OCI-M1 (cell line): ENCODE data around the gene MMP15.

Source experiments
- DNase-seq: peaks from one replicate; lab custom pipeline; 2025; lab: John Stamatoyannopoulos, UW

Gene MMP15

DNA sequence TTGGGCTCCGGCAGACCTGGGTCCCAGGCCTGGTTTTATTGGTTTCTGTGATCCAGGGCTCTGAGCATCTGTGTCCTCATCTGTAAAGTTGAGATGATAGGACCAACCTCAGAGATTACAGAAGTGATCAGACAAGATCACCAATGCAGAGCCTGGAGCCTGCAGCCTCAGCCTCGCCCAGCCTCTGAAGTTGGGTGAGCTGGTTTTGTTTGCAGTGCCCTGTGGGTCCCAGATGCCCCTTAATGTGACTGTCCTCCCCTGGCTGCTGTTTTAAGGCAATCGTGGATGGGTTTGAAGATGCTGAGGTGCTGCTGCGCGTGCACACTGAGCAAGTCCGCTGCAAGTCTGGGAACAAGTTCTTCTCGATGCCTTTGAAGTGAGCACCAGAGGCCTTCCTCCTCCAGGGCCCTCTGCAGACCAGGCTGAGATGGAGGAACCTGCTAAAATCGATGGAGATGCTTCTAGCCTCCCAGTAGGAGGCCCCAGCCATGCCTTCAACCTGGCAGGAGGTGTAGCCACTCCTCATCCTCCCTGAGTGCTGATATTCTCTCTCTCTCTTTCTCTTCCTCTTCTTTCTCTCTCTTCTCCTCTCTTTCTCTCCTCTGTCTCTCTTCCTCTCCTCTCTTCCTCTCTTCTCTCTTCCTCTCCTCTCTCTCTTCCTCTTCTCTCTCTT lies 5.6 kb upstream of the MMP15 start:
- no peak for DNase-seq

DNA sequence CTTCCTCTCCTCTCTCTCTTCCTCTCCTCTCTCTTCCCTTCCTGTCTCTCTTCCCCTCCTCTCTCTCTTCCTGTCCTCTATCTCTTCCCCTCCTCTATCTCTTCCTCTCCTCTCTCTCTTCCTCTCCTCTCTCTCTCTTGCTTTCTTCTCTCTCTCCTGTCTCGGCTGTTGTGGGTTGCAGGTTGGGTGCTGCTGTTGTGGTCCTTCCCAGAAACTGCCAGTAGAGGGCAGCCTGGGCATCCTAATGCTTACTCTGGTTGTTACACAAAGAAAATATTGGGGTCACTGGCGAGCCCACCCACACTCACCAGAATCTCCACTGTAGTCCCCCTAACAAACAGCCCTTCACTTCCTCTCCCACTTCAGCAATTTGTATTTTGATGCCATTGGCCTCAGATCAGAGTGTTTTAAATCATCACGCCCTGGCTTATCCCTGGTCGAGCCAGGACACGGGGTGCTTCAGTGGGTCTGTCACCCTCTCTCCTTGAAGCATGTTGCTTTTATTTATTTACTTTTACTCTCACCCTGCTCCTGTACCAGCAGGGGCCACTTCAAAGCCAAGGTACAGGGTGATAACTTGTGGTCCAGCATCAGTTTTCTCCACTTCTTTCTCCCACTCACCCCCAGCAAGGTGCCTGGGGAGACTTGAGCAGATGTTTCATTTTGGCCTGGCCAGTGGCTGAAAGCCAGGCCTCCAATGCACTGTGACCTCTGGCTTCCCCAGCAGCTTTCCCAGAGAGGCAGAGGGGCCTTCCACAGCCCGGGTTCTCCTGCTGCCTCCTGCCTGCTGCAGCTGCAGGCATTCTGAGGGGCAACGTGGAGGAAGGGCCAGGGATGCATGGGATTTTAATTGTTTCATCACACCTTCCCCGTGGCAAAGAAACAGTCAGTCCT lies 4.7 kb upstream of the MMP15 start:
- DNase-seq: peak; percentile 49

DNA sequence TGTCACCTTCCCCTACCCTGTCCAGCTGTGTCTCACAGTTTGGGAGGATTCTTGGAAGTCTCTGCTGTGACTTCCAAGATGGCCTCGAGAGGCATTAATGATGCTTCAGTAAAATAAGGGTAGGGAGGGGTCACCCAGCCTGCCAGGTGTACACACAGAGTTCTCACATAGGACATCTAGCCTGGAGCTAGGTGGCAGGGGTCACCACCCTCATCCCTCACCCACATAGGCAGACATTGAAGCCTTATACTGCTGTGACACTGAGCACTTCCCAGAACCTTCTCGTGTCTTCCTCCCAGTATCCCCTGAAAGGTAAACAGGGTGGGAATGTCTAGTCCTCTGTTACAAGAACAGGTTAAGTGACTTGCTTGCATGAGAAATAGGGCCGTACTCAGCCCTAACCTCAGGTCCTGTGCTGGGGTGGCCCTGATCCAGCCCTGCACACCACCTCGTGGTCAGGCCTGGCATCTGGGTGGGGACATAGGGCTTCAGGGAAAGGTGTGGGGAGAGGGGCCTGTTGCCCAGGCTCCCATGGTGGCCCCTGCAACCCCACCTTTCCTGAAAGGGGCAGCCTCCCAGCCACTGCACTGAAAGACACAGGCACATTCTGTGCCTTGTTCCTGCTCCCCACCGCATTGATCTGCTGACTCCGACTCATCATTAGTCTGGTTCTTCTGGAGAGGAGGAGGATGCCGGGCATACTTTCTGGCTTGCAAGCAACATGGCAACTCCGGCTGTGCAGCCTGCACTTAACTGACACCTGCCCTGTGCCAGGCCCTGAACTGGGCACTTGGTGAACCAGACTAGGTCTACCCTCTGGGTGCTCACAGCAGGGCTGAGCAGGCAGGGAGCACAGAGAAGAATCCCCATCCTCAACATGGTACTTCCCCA lies 3.6 kb upstream of the MMP15 start:
- DNase-seq: no peak

DNA sequence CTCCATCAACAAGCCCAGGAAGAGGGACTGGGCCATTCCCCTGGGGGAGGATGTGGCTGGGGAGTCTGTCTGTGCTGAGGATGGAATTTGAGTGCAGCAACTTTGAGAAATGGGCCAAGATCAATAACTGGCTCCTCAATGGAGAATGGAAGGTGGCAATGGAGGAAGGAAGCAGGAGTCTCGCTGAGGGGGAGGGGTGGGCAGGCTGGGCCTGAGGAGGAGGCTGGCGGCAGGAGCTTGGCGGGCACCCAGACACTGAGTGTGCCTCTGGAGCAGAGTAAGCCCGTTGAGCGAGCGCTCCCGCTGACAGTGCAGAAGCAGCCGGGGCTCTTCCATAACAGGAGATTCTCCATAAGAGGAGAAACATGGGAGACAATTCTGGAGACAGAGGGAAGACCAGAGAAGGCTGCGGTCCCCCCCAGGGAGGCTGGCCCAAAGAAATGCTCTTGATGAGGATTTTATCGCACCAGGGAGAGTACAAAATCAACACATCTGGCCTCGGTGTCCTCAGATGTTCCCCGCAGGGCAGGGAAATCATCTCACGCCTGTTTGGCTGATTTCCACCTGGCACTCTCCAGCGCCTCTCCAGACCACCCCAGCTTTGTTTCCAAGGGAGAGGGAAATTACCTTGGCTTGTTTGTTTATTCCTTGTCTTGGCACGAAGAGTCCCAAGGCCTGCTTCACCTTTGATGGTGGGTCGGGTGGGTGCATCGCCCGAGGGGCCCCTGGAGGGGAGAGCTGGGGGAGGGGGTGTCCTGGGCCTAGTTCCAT lies 2.8 kb upstream of the MMP15 start:
- no peak for DNase-seq

DNA sequence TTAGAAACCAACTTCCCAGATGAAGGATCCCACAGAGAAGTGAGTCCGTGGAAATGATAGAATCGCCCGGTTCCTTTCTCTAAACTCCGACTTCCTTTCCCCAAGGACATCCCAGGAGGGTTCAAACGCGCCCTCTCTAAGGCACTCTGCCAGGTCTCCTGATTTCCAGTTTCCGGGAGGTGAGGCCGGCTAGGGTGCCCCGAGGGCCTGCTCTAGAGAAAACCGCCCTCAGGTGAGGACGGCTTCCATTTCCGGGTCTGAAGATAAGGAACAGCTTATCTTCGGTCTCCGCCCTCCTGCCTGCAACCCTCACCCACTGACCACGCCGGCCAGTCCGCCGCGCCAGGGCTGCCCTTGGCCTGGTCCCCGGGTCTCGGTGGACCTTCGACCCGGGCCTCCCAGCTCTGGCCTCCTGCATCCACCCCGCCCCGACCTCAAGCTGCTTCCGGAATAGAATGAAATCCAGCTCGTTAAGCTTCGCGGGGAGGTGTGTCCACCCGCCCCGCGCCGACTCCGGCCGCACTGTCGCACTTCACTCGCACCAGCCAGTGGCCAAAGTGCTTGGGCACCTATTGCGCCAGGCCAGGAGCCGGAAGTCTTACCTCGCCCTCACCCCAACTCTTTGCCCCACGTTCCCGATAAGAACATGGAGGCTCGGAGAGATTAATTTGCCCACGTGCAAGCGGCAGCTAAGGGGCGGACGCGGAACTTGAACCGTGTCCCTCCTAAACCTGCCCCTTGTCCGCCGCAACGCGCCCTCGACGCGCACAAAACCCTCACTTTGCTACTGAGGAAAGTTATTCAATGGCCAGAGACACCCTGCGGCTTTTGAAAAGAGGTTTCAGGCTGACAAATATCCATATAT lies 836 bp upstream of the MMP15 start:
- no peak for DNase-seq

DNA sequence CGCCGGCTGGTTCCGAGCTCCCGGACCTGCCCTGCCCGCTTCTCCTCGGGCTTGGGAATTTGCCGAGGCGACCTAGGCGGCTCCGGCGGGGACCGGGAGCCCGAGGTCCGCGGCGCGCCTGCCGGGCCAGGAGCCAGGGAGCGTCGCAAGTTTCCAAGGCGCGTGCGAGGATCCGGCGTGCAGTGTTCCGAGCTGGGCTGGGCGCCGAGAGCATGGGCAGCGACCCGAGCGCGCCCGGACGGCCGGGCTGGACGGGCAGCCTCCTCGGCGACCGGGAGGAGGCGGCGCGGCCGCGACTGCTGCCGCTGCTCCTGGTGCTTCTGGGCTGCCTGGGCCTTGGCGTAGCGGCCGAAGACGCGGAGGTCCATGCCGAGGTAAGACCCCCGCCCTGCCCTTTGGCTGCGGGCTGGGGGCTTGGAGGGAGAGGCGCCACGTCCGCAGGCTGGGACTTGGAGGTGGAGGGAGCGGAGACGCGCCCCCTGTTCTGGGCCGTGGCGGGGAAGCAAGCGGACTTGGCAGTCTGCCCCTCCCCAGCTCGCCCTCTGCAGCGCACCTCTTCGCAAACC lies 668 bp downstream of the MMP15 start:
- peak; percentile 46 for DNase-seq

DNA sequence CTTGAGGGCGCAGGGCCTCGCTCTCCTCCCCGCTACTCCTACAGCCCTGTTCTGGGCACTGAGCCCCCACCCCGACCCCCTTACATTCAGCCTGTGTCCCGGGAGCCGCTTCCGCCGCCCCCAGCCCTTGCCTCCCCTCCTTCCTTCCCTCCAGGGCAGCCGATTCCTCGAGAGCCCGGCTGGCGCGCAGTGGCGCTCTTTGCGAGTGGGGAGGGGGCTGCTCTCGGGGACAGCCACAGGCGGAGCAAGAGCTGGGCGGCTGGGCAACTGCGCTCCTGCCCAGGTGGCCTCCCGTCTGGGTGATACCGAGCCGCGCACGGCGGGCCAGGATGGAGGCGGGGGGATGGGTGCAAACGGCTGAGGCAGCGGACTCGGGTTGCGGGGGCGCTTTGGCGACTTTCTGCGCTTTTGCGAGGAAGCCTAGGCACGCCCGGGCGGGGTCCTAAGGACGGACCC lies 1.2 kb downstream of the MMP15 start:
- no peak for DNase-seq

DNA sequence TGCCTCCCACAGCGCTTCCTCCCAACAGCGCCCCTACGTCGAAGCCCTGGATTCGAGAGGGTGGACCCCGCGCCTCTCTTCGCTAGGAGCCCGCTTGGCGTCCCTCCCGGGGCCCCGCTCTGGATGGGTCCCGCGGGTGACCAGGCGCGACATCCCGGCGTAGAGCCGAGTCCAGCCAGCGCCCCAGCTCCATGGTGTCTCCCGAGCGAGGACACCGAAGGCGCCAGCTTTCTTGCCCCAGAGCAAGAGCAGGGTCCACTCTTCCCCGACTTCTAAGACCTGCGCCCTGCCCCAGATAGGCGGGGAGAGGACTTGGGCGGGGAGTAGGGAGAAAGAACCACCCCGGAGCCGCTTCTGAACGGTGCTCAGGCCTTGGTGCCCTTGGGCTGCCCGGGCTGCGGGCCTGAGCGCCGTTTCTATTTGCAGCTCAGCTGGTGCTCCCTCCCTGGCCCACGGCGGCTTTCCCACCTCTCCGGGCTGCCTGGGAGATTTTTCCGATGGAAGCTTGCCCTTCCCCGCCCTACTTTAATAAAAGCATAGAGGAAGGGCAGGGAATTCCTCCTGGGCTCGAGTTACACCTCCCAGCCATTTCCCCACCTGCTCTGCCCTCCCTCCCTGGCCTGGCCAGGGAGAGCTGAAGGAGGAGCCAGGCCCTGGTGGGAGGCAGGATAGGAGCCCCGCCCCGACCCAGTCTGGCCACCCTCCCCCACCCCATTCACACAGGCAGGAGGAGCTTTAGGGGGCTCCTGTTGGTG lies 1.8 kb downstream of the MMP15 start:
- no peak for DNase-seq

DNA sequence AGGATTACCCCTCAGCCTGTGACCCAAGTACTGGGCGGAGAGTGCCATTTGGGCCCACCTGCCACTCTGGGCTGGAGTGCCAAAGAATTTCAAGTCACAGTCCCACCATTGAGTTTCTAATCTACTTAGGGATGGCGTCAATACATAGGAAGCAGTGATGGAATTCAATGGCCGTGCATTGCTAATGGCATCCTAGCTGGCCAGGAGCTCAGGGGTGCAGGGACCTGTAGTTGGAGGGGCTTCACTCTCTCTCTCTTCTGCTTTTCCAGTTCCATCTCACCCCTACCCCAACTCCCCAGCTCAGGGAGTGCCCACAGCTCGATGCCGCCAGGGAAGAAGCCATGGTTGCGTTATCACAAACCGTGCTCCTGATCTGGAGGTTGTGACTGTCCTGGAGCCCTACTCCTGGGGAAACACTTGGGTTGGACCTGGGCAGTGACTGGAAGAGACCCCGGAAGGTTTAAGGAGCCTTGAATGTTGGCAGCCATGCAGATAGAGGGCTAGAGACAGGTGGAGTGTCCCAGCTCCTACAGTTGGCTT lies 2.4 kb downstream of the MMP15 start:
- no peak for DNase-seq

DNA sequence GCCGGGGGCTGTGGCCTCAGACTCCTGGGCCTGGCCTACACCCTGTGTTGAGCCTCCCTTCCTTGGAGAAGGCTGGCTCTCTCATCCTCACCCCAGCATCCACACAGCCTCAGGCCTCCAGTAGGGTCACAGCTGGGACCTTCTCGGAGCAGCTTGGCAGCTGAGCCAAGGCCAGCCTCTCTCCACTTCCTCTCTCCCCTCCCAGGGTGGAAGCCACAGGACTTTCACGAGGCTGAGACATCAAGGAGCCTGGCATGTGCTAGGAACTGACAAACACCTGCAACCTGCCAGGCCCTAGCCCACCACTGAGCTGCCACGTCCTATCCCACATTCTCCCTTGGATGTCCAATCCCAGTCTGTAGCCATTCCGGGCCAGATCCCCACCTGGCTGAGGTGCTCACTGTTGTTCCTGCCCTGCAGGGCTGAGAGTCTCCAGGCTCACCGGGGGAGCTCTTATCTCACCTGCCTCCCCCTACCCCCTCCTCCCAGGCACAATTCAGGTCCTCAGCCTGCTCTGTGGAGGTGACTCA lies 3.1 kb downstream of the MMP15 start:
- no peak for DNase-seq

DNA sequence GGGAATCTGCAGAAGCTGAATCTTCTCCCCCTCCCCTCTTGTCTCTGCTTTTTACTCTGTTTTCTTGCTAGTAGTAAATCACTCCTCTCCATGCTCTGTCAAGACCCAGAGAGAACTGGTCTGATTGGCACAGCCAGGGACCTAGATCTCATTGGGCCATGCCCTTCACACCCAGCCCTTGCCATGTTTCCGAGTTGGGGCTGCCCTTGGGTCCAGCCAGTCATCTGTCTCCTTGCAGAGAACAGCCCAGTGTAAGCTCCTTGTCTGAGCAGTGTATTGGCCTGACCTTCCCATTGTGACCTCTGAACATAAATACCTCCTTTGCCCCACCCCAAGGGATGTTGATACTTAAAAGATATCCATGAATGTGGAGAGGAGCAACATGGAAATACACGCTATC lies 3.9 kb downstream of the MMP15 start:
- no peak for DNase-seq

DNA sequence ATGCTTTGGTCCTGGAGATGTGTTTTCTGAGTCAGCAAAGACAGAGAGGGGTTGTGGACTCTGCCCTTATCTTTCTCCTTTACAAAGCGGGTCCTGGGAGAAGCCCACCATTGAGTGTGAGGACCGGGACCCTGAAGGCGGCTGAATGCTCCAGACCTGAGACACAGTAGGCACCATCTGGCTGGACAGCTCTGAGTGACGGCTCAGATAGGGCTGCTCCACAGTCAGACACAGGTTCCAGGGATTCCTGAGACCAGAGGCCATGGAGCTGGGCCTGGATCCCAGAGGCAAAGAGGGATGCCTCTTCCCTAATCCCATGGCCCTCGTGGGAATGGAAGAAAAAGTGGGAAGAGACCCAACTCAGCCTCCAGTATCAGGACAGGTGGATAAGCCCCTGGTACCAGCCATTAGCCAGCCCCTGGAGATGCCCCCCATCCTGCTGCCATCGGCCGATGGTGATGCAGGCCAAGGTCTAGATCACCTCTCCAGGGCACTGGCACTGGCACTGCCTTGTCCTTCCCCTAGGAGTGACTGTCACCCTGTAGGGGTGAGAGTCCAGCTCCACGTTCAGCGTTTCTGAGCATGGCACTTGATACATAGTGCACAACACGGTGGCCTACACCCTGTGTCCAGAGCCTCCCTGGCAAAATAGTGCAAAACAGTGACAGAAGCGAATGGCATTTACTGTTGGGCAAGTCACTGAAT lies 4.7 kb downstream of the MMP15 start:
- DNase-seq: no peak

DNA sequence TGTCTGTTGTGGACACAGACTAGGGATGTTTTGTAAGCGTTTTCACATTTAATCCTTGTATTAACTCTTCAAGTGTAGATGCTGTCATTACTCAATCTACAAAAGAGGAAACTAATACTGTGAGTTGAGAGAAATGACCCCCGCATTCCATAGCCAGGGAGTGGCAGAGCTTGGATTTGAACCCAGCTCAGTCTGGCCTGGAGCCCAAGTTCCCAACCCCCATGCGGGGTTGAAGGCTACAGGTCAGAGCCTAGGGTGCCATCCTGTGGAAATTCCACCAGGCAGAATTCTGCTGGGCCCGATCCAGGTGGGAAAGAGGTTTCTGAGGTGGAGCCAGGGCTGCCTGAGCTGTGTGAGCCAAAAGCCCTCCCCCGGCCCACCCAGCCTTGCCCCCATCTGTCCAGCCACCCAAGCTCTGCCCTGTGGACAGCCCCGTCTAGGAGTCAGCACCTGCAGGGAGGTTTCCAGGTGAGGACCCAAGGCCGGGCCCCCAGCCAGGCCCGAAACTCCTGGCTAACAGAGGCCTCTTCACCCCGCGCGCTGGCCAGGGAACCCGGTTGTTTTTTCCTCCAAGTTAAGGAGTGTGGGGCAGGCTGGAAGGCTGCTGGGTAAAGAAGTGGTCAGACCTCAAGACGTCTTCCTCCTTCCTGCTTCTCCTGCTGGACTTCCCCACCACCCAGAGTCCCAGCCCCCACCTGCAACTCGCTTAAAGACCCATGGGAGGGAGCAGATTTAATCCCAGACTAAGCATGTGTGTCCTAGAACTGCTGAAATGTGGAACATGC lies 5.7 kb downstream of the MMP15 start:
- DNase-seq: no peak

DNA sequence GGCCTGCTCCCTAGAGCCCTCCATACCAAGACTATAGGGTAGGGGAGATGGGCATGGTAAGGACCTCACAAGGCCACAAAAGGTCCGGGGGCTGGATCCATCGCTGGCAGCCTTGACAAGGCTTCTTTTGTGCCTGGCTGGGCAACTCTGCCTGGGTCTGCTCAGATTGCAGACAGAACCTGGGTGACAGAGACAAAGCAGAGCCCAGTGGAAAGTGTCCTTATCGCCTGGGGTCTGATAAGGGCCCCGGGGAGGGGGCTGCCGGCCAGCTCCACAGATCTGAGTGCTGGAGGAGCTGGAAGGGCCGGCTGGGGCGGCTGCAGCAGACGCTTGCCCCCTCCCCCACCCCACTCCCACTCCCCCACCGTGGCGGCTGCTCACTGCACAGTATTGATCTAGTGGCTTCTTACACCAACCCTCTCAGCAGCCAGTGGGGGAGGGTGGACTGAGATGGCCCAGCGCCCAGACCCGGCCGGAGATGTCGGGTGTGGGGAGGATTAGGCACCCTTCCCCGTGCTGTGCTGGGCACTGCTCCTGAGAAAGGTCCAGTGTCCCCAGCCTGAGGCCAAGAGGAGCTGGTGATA lies 7.2 kb downstream of the MMP15 start:
- DNase-seq: peak; percentile 68

DNA sequence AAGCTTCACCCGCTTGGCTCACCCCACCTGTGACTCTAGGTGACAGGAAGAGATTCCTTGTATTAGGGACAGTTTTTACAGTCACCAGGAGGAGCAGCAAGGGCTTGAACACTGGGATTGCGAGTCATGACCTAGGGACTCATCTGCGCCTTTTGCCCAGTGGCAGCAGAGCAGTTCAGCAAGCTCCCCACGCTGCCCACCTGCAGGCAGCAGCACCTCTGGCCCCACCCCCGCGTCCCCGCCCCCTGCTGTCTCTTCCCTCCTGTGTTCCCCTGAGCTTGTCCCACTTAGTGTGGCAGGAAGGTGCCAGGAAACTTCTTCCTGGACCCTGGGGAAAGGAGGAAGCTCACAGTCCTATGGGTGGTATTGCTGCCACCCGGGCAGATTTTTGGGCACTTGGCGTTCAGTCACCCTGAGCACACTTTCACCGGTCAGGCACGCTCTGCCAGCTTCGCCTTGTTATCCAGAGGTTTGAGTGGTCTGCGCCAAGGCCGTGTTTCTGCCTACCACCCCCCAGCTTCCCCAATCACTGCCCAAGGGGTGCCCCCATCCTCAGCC lies 8.7 kb downstream of the MMP15 start:
- no peak for DNase-seq

DNA sequence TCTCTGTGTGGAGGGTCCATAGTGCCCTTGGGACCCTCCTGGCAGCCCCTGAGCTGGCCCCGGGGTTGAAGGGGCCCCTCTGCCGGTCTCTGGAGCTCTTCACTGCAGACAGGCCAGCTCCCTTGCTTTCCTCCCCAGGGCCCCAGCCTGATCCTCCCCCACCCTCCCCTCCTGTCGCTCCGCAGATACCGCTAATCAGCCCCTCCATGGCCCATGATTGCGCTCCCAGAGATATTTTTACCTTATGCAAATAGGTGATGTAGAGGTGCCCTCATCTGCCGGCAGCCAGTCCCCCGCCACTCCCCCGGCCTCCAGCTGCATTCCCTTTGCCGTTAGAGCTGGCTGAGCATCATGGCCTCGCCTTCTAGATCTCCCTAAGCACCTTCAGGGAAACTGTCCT lies 9.2 kb downstream of the MMP15 start:
- DNase-seq: no peak
